CD4-positive, alpha-beta T cell treated with Interleukin-4 for 4 hours (primary cell): ENCODE measurements around the gene KCNQ2.

ENCODE experiments used
- DNase-seq: peaks from one replicate; pipeline ENCODE4 v3.0.0-alpha.2; 2020

KCNQ2 gene

GRCh38 chr20:63351811-63352591 lies 120.5 kb downstream of the KCNQ2 start:
- no peak for DNase-seq

- no peak for DNase-seq
Observed at GRCh38 chr20:63351326-63351700, 121.1 kb downstream of the KCNQ2 start.

GRCh38 chr20:63350597-63351325 lies 121.7 kb downstream of the KCNQ2 start:
- DNase-seq: no peak
